ENCODE data around the gene NFX1.

Gene NFX1

GRCh38 chr9:33248606-33249005, 41.7 kb upstream of the NFX1 start:
- no peak for TF ChIP-seq CTCF (conservative IDR thresholded peaks at IDR 0.05; ENCODE audit: low read length)
- no peak overlapping the region for H3K4me3 ChIP-seq (ENCODE audit: low read length)
- no peak for DNase-seq (ENCODE audit: low read depth)

GRCh38 chr9:33249087-33249658, 41.1 kb upstream of the NFX1 start:
- TF ChIP-seq CTCF (conservative IDR thresholded peaks at IDR 0.05; ENCODE audit: low read length): no peak
- DNase-seq (ENCODE audit: low read depth): no peak
- H3K4me3 ChIP-seq (ENCODE audit: low read length): no peak overlapping the region

- TF ChIP-seq CTCF (conservative IDR thresholded peaks at IDR 0.05; ENCODE audit: low read length): no peak
- H3K4me3 ChIP-seq (ENCODE audit: low read length): no peak overlapping the region
- no peak for DNase-seq (ENCODE audit: low read depth)
These were observed 40.3 kb upstream of the NFX1 start for GRCh38 chr9:33249983-33250382.

- no peak for TF ChIP-seq CTCF (conservative IDR thresholded peaks at IDR 0.05; ENCODE audit: low read length)
- no peak overlapping the region for H3K4me3 ChIP-seq (ENCODE audit: low read length)
- DNase-seq (ENCODE audit: low read depth): peak; percentile 76
These were observed 39.8 kb upstream of the NFX1 start for GRCh38 chr9:33250458-33250995.

- DNase-seq (ENCODE audit: low read depth): no peak
- TF ChIP-seq CTCF (conservative IDR thresholded peaks at IDR 0.05; ENCODE audit: low read length): no peak
- no peak overlapping the region for H3K4me3 ChIP-seq (ENCODE audit: low read length)
These were observed 36.1 kb upstream of the NFX1 start for GRCh38 chr9:33254211-33254610.

GRCh38 chr9:33255014-33255413, 35.3 kb upstream of the NFX1 start:
- no peak overlapping the region for H3K4me3 ChIP-seq (ENCODE audit: low read length)
- no peak for DNase-seq (ENCODE audit: low read depth)
- no peak for TF ChIP-seq CTCF (conservative IDR thresholded peaks at IDR 0.05; ENCODE audit: low read length)

GRCh38 chr9:33255471-33255870, 34.8 kb upstream of the NFX1 start:
- no peak overlapping the region for H3K4me3 ChIP-seq (ENCODE audit: low read length)
- no peak for TF ChIP-seq CTCF (conservative IDR thresholded peaks at IDR 0.05; ENCODE audit: low read length)
- no peak for DNase-seq (ENCODE audit: low read depth)

All from AG10803 (cell line).